Transverse colon (tissue), 4 donors: ENCODE measurements around the gene P2RY1.

Experiments
- EP300 ChIP-seq: sonication (generic); formaldehyde crosslinking; IDR thresholded peaks from one replicate; pipeline ENCODE4 v1.6.1; 2017; ENCODE audit warnings: antibody characterized with exemption, low read depth
- POLR2A ChIP-seq: fragments of 450-650 bp; IDR thresholded peaks from one replicate; pipeline ENCODE4 v1.6.1; 2016; ENCODE audit warnings: antibody characterized with exemption, mild to moderate bottlenecking, moderate library complexity
- POLR2AphosphoS5 ChIP-seq, 3 donors: sonication (generic); formaldehyde crosslinking; IDR thresholded peaks; one replicate each; pipeline ENCODE4 v1.6.1; 2016; ENCODE audit warnings: antibody characterized with exemption in 3 of 3
- TF ChIP-seq, protein P1 (sequence below), 5 experiments: fragments of 200-600 bp in 3 of 5; fragments of 450-650 bp in 2 of 5; sonication (generic) in 3 of 5; IDR thresholded peaks; 1 replicate in 2 of 5; 2 replicates in 3 of 5; pipeline ENCODE4 v1.5.1; 2016 to 2017; ENCODE audit warnings: antibody characterized with exemption in 5 of 5, inconsistent platforms in 3 of 5, mild to moderate bottlenecking in 2 of 5, moderate library complexity in 1 of 5

DNA sequence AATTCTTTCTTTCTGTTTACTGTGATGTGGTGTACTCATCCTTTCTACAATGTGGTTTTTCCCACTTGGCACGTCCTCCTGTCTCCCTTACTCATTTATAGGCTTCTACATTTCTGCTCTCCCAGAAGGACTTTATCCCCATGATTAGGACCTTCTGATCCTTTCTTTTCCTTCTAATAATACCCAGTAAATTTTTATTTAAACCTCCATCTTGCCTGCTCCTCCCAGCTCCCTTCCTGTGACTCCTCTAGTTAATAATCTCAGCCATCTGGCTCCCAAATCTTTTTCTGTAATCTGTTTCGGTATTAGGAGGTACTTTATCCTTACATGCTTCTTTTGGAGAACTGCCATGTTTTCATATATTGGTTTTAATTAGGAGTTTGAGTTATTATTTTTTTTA is 11.2 kb upstream of the P2RY1 start:
- TF ChIP-seq POLR2A (no peak), POLR2AphosphoS5 (IDR thresholded peaks at IDR 0.05) (no peak), EP300 (no peak)
- TF ChIP-seq, protein P1, sequence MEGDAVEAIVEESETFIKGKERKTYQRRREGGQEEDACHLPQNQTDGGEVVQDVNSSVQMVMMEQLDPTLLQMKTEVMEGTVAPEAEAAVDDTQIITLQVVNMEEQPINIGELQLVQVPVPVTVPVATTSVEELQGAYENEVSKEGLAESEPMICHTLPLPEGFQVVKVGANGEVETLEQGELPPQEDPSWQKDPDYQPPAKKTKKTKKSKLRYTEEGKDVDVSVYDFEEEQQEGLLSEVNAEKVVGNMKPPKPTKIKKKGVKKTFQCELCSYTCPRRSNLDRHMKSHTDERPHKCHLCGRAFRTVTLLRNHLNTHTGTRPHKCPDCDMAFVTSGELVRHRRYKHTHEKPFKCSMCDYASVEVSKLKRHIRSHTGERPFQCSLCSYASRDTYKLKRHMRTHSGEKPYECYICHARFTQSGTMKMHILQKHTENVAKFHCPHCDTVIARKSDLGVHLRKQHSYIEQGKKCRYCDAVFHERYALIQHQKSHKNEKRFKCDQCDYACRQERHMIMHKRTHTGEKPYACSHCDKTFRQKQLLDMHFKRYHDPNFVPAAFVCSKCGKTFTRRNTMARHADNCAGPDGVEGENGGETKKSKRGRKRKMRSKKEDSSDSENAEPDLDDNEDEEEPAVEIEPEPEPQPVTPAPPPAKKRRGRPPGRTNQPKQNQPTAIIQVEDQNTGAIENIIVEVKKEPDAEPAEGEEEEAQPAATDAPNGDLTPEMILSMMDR (IDR thresholded peaks at IDR 0.05): no peak
